ENCODE results near the gene WFIKKN2.

WFIKKN2 gene

GRCh38 chr17:50865060-50865867, 29.9 kb downstream of the WFIKKN2 start:
- Histone ChIP-seq H3K36me3 (ENCODE audit: control insufficient read depth in 2 of 2, insufficient read depth in 1 of 2, low read length in 2 of 2) (peaks cover 20 to 23% of the 10 kb centered on the region in 2 experiments), H3K27ac (ENCODE audit: extremely low read depth, low read depth, low read length) (peak overlapping the region; percentile 99), H3K4me1 (ENCODE audit: control insufficient read depth, insufficient read depth, low read length) (peaks cover 33% of the 10 kb centered on the region), H3K4me3 (ENCODE audit: low read depth, low read length) (peak overlapping the region; percentile 86), H3K9me3 (ENCODE audit: control insufficient read depth, insufficient read depth, low read depth, low read length) (no peaks in the 10 kb centered on the region)
- ChIA-PET CTCF (interaction anchor here (0.8 to 8.4 kb wide), 8 partner anchors 10 to 90 kb away, joined by 3 to 89 read pairs (median 10); no protein-coding TSS in a partner anchor), POLR2A (interaction anchor here (0.7 to 4.0 kb wide), 42 partner anchors 7 to 468 kb away, joined by 3 to 106 read pairs (median 10); partner anchors contain the start of genes LRRC59, NME1 and SPAG9)
- TF ChIP-seq ZNF600 (tag by site-specific recombination; IDR thresholded peaks at IDR 0.05) = peak; percentile 80
- TF ChIP-seq ZNF423 (tag by site-specific recombination; IDR thresholded peaks at IDR 0.05) = 0 out of 2 replicates have a peak, but pooled peaks have one; percentile 20
- peak; percentile 43 for TF ChIP-seq GLIS2 (tag by site-specific recombination; IDR thresholded peaks at IDR 0.05)
- TF ChIP-seq ZNF513 (tag by site-specific recombination; IDR thresholded peaks at IDR 0.05) = peak; percentile 85
- peak; percentile 31 for TF ChIP-seq ZXDB (tag by site-specific recombination; IDR thresholded peaks at IDR 0.05)
- TF ChIP-seq ZNF214 (tag by site-specific recombination; IDR thresholded peaks at IDR 0.05; ENCODE audit: borderline replicate concordance) = no peak
- TF ChIP-seq ZNF335 (tag by site-specific recombination; conservative IDR thresholded peaks at IDR 0.05) = peak; percentile 53; the same call in 1 of the 2 replicates
- peak; percentile 71 for TF ChIP-seq KLF17 (tag by site-specific recombination; IDR thresholded peaks at IDR 0.05)
- peak; percentile 71 for TF ChIP-seq ZNF366 (tag by site-specific recombination; conservative IDR thresholded peaks at IDR 0.05)
- no peak for TF ChIP-seq KLF16 (tag by site-specific recombination; IDR thresholded peaks at IDR 0.05)
- TF ChIP-seq ZNF449 (tag by site-specific recombination; IDR thresholded peaks at IDR 0.05) = 0 out of 2 replicates have a peak, but pooled peaks have one; percentile 14
- no peak for TF ChIP-seq ZNF354C (tag by site-specific recombination; IDR thresholded peaks at IDR 0.05; ENCODE audit: borderline replicate concordance, low read depth)
- TF ChIP-seq ZBTB20 (tag by site-specific recombination; IDR thresholded peaks at IDR 0.05) = peak; percentile 84
- TF ChIP-seq SCRT2 (tag by site-specific recombination; IDR thresholded peaks at IDR 0.05) = 0 out of 2 replicates have a peak, but pooled peaks have one; percentile 13
- TF ChIP-seq EGR2 (tag by site-specific recombination; IDR thresholded peaks at IDR 0.05; ENCODE audit: low read depth) = 0 out of 2 replicates have a peak, but pooled peaks have one; percentile 26
- no peak for TF ChIP-seq ZFP37 (tag by site-specific recombination; IDR thresholded peaks at IDR 0.05)
- TF ChIP-seq ZBTB8A (tag by site-specific recombination; IDR thresholded peaks at IDR 0.05) = peak; percentile 83
- peak; percentile 64 for TF ChIP-seq KLF8 (tag by site-specific recombination; IDR thresholded peaks at IDR 0.05)
- peak; percentile 47; the same call in 1 of the 2 replicates for TF ChIP-seq ZBTB10 (tag by site-specific recombination; IDR thresholded peaks at IDR 0.05)
- TF ChIP-seq ZNF133 (tag by site-specific recombination; IDR thresholded peaks at IDR 0.05) = peak; percentile 77
- no peak for TF ChIP-seq ZFP3 (tag by site-specific recombination; IDR thresholded peaks at IDR 0.05; ENCODE audit: low read depth)
- peak; percentile 81 for TF ChIP-seq KLF1 (tag by site-specific recombination; IDR thresholded peaks at IDR 0.05)
- TF ChIP-seq ZNF324 (tag by site-specific recombination; IDR thresholded peaks at IDR 0.05) = 0 out of 2 replicates have a peak, but pooled peaks have one; percentile 27
- peak; percentile 11 for TF ChIP-seq KLF10 (tag by site-specific recombination; IDR thresholded peaks at IDR 0.05)
- TF ChIP-seq ZNF2 (tag by site-specific recombination; IDR thresholded peaks at IDR 0.05) = peak; percentile 50; the same call in 1 of the 2 replicates
- peak; percentile 55; the same call in 1 of the 2 replicates for TF ChIP-seq BCL11B (tag by site-specific recombination; IDR thresholded peaks at IDR 0.05; ENCODE audit: low read depth)
- TF ChIP-seq CTCF (tag by site-specific recombination; IDR thresholded peaks at IDR 0.05) = no peak
- no peak for TF ChIP-seq KLF7 (tag by site-specific recombination; IDR thresholded peaks at IDR 0.05; ENCODE audit: borderline replicate concordance)

Data from HEK293 (cell line).